ENCODE results near the gene SRRM1.

The SRRM1 gene

GRCh38 chr1:24709791-24710441 lies 66.8 kb downstream of the SRRM1 start:
- no peak for DNase-seq (ENCODE audit: low spot score)
- Histone ChIP-seq H3K4me3 (no peak overlapping the region), H3K27ac (no peak overlapping the region)
- no peak for TF ChIP-seq CTCF (IDR thresholded peaks at IDR 0.05)

GRCh38 chr1:24711329-24711728 lies 68.2 kb downstream of the SRRM1 start:
- no peak overlapping the region for H3K27ac ChIP-seq
- no peak for TF ChIP-seq CTCF (IDR thresholded peaks at IDR 0.05)
- H3K4me3 ChIP-seq, result no peak overlapping the region
- DNase-seq (ENCODE audit: low spot score), result no peak

GRCh38 chr1:24713176-24713575 lies 70.1 kb downstream of the SRRM1 start:
- DNase-seq (ENCODE audit: low spot score), result no peak
- no peak for TF ChIP-seq CTCF (IDR thresholded peaks at IDR 0.05)
- H3K4me3 ChIP-seq, result no peak overlapping the region
- H3K27ac ChIP-seq, result no peak overlapping the region

- H3K27ac ChIP-seq, result no peak overlapping the region
- no peak for TF ChIP-seq CTCF (IDR thresholded peaks at IDR 0.05)
- no peak overlapping the region for H3K4me3 ChIP-seq
- no peak for DNase-seq (ENCODE audit: low spot score)
Measured at GRCh38 chr1:24713736-24714135, 70.6 kb downstream of the SRRM1 start.

GRCh38 chr1:24714859-24715520 lies 71.9 kb downstream of the SRRM1 start:
- Histone ChIP-seq H3K4me3 (no peak overlapping the region), H3K27ac (peak overlapping the region in 1 of 2 donors; percentile 19)
- TF ChIP-seq CTCF (IDR thresholded peaks at IDR 0.05), result no peak
- no peak for DNase-seq (ENCODE audit: low spot score)

GRCh38 chr1:24715658-24716057 lies 72.6 kb downstream of the SRRM1 start:
- TF ChIP-seq CTCF (IDR thresholded peaks at IDR 0.05), result no peak
- H3K27ac ChIP-seq, result peak overlapping the region in 1 of 2 donors; percentile 19
- H3K4me3 ChIP-seq, result no peak overlapping the region
- no peak for DNase-seq (ENCODE audit: low spot score)
